Measurements from ENCODE around the gene GNRH2.
"Not testable (repeated sequence)": the region's sequence is repeated elsewhere in the genome, so short reads cannot be mapped to it uniquely, and the experiment has no call there.

DNA sequence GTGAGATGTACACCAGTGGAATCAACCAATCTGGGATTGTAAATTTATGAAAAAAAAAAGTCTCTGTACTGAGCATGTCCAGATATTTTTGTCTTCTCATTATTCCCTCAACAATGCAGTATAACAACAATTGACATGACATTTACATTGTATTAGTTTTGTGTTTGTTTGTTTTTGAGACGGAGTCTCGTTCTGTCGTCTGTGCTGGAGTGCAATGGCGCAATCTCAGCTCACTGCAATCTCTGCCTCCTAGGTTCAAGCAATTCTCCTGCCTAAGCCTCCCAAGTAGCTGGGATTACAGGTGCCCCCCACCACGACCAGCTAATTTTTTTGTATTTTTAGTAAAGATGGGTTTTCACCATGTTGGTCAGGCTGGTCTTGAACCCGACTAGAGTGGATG lies 31.9 kb downstream of the GNRH2 start:
- TF ChIP-seq, protein P1, sequence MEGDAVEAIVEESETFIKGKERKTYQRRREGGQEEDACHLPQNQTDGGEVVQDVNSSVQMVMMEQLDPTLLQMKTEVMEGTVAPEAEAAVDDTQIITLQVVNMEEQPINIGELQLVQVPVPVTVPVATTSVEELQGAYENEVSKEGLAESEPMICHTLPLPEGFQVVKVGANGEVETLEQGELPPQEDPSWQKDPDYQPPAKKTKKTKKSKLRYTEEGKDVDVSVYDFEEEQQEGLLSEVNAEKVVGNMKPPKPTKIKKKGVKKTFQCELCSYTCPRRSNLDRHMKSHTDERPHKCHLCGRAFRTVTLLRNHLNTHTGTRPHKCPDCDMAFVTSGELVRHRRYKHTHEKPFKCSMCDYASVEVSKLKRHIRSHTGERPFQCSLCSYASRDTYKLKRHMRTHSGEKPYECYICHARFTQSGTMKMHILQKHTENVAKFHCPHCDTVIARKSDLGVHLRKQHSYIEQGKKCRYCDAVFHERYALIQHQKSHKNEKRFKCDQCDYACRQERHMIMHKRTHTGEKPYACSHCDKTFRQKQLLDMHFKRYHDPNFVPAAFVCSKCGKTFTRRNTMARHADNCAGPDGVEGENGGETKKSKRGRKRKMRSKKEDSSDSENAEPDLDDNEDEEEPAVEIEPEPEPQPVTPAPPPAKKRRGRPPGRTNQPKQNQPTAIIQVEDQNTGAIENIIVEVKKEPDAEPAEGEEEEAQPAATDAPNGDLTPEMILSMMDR (IDR thresholded peaks at IDR 0.05; ENCODE audit: poor library complexity) = not testable (repeated sequence)
- not testable (repeated sequence) for TF ChIP-seq EZH2phosphoT487 (IDR thresholded peaks at IDR 0.05; ENCODE audit: low read depth, severe bottlenecking, unreplicated experiment)
